Measurements from ENCODE around the gene P2RY13.

DNA sequence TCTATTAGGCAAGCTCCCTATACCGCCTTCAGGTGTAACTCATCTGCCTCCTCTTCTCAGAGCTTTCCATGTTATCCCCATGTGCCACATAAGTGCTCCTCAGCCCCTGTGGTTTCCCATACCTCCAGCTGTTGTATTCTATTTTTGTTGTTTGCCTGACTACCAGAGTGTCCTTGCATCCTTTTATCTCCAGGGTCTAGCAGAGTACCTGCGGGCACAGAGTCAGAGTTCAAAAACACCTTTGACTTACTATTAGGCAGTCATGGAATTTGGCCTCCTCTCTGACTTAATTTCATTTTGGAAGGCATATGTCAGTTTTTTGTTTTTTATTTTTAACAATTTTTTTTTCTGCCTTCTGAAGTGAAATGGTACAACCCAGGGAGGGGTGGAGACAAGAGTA, 19.8 kb downstream of the P2RY13 start:
- TF ChIP-seq, protein P1, sequence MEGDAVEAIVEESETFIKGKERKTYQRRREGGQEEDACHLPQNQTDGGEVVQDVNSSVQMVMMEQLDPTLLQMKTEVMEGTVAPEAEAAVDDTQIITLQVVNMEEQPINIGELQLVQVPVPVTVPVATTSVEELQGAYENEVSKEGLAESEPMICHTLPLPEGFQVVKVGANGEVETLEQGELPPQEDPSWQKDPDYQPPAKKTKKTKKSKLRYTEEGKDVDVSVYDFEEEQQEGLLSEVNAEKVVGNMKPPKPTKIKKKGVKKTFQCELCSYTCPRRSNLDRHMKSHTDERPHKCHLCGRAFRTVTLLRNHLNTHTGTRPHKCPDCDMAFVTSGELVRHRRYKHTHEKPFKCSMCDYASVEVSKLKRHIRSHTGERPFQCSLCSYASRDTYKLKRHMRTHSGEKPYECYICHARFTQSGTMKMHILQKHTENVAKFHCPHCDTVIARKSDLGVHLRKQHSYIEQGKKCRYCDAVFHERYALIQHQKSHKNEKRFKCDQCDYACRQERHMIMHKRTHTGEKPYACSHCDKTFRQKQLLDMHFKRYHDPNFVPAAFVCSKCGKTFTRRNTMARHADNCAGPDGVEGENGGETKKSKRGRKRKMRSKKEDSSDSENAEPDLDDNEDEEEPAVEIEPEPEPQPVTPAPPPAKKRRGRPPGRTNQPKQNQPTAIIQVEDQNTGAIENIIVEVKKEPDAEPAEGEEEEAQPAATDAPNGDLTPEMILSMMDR (IDR thresholded peaks at IDR 0.05; ENCODE audit: poor library complexity) = no peak
- no peak for TF ChIP-seq EZH2phosphoT487 (IDR thresholded peaks at IDR 0.05; ENCODE audit: low read depth, severe bottlenecking, unreplicated experiment)
